GM12872 (cell line): Measurements from ENCODE around the gene BLACAT1.

ENCODE experiments used
- CTCF ChIP-seq: IDR thresholded peaks from 3 replicates; pipeline ENCODE4 v1.5.1; 2011; ENCODE audit warnings: low read depth, mild to moderate bottlenecking, low read length, moderate library complexity; ENCODE audit not compliant: insufficient read depth

BLACAT1 gene

DNA sequence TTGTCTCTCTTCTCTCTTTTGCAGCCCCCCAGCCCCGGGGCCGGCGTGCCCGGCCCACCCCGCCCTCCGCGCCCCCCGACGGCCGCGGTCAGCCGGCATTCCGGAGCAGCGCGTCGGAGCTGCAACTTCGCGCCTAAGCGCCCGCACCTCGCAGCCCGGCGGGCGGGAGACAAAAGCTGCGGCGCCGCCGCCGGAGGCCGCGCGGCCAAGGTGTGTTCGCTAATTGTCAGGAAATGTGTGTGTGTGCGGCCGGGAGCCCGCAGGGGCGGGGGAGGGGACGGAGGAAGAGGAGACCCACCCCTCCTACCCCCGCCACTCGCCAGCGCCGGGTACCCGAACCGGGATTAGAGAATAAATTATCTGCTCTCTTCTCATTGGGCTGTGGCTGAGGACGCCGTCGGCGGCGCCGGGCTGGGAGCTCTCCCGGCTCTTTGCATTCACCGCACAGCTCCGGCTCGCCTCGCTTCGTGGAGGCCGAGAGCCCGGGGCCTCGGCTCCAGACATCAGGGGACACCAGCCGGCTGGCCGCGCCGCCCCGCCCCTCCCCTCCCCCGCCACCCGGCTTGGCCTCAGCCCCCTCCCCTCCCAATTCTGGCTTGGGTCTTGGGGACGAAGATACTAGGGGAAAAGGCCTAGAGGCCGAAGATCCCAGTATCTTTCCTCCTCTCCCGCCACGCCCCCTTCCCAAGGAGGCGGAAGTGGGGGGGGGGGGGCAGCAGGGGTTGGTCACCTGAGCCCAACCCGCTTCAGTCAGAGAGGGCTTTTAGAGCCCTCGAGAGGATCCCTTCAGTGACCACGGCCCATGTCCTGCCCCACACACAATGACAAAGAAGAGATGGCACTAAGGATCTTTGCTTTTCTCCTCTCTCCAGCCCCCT, 1.3 kb upstream of the BLACAT1 start:
- no peak for TF ChIP-seq CTCF

GRCh38 chr1:205456383-205456867, 580 bp upstream of the BLACAT1 start:
- no peak for TF ChIP-seq CTCF

- TF ChIP-seq CTCF, result no peak
These were observed 926 bp downstream of the BLACAT1 start for GRCh38 chr1:205454903-205455335.

- TF ChIP-seq CTCF, result no peak
These were observed 2.4 kb downstream of the BLACAT1 start for GRCh38 chr1:205453466-205453865.

GRCh38 chr1:205452933-205453332, 2.9 kb downstream of the BLACAT1 start:
- TF ChIP-seq CTCF, result no peak

GRCh38 chr1:205452364-205452763, 3.5 kb downstream of the BLACAT1 start:
- no peak for TF ChIP-seq CTCF

GRCh38 chr1:205451759-205452164, 4.1 kb downstream of the BLACAT1 start:
- TF ChIP-seq CTCF, result no peak
